ENCODE data around the gene HS3ST5. TPM values are rescaled to one million over a fixed set of nuclear protein-coding genes. Genes with fewer than 3 reads are reported as not detected.

HS3ST5 gene
- total RNA-seq, 1 experiment from 2014 or later: not detected

- RAD21 ChIA-PET (ENCODE audit: low non-redundant PET in 1 of 2, low total read pairs in 2 of 2, uncharacterized antibody in 2 of 2, unreplicated experiment in 2 of 2): no interaction called here
- BruUV-seq (replicated peaks): no TSS peak
These were observed 141.9 kb downstream of the HS3ST5 start for GRCh38 chr6:114200891-114201290.

More at GRCh38 chr6:114200891-114201290, 141.9 kb downstream of the HS3ST5 start:
- ChIA-PET CTCF (no interaction called here), POLR2A (no interaction called here)
- Histone ChIP-seq H3K4me2 (ENCODE audit: low read length) (no peak overlapping the region), H3K9me3 (ENCODE audit: control insufficient read depth in 1 of 2, insufficient read depth in 1 of 2, low read depth in 1 of 2, low read length in 2 of 2) (no peaks in the 10 kb centered on the region), H4K20me1 (ENCODE audit: insufficient read depth) (no peaks in the 10 kb centered on the region), H3K36me3 (ENCODE audit: control insufficient read depth in 1 of 2, insufficient read depth in 2 of 2, low read length in 2 of 2) (no peaks in the 10 kb centered on the region), H3K9ac (ENCODE audit: low read length) (no peak overlapping the region), H3K27me3 (ENCODE audit: insufficient read depth, low read length) (peaks cover 21% of the 10 kb centered on the region; the same call in 1 of the 2 replicates), H3K27ac (ENCODE audit: low read depth, low read length) (no peak overlapping the region), H2AFZ (ENCODE audit: low read depth, low read length, poor library complexity, severe bottlenecking) (no peak overlapping the region), H3K4me3 (replicated peaks in 1 of 2; ENCODE audit: low read depth in 1 of 2, low read length in 2 of 2) (no peak overlapping the region), H3K4me1 (ENCODE audit: control insufficient read depth in 1 of 2, insufficient read depth in 2 of 2, low read length in 2 of 2) (no peaks in the 10 kb centered on the region), H3K9me2 (ENCODE audit: insufficient read depth) (no peaks in the 10 kb centered on the region), H3K79me2 (ENCODE audit: insufficient read depth, low read length) (no peaks in the 10 kb centered on the region)
- intact Hi-C loops (cut with micrococcal nuclease): no loop called here
- DNase-seq (ENCODE audit: low read depth, low spot score) (no peak), ATAC-seq (no peak)
- TF ChIP-seq CTCF (IDR thresholded peaks at IDR 0.05 in 2 of 3, conservative IDR thresholded peaks at IDR 0.05 in 1 of 3; ENCODE audit: borderline replicate concordance in 1 of 3, insufficient read depth in 1 of 3, low read depth in 2 of 3, low read length in 2 of 3) (no peak), ATF3 (IDR thresholded peaks at IDR 0.05) (no peak), TCF7L2 (IDR thresholded peaks at IDR 0.05; ENCODE audit: borderline replicate concordance, extremely low read depth, insufficient read depth, insufficient read length) (no peak), YY1 (IDR thresholded peaks at IDR 0.05; ENCODE audit: extremely low read depth, insufficient replicate concordance, low read depth, low read length) (no peak), FOSL1 (IDR thresholded peaks at IDR 0.05; ENCODE audit: low read depth) (no peak), EZH2 (IDR thresholded peaks at IDR 0.05) (no peak), SP1 (IDR thresholded peaks at IDR 0.05; ENCODE audit: low read depth) (no peak), CBX3 (IDR thresholded peaks at IDR 0.05; ENCODE audit: low read depth) (no peak), ZNF274 (IDR thresholded peaks at IDR 0.05; ENCODE audit: low read depth, low read length) (no peak), MAX (IDR thresholded peaks at IDR 0.05) (no peak), ZFX (IDR thresholded peaks at IDR 0.05) (no peak), EGR1 (IDR thresholded peaks at IDR 0.05; ENCODE audit: low read depth) (no peak), POLR2AphosphoS5 (IDR thresholded peaks at IDR 0.05; ENCODE audit: low read depth, low read length) (no peak), EZH2phosphoT487 (IDR thresholded peaks at IDR 0.05; ENCODE audit: borderline replicate concordance) (no peak)

Data from HCT116 (cell line).